H1 (cell line): Measurements from ENCODE around the gene PATL2. TPM values are rescaled to one million over a fixed set of nuclear protein-coding genes. Genes with fewer than 3 reads are reported as not detected.
A peak's percentile ranks its signal among the peaks of the same experiment; 100 is the strongest.

Experiments used
- CTCF ChIA-PET: fragments of 300-600 bp; sonication (Branson Sonifier 250); formaldehyde crosslinking; loops from one replicate; lab custom pipeline; 2021; ENCODE audit not compliant: partially characterized antibody; lab: Charles Lee
- POLR2A ChIA-PET: fragments of 300-600 bp; sonication (Branson Sonifier 250); formaldehyde crosslinking; loops from one replicate; lab custom pipeline; 2021; ENCODE audit warnings: inconsistent platforms; ENCODE audit not compliant: partially characterized antibody; lab: Charles Lee
- DNase-seq, 2 experiments: peaks; one replicate each; pipeline versions ENCODE4 v3.0.0 to v3.0.0-alpha.2; 2010 to 2022; ENCODE audit warnings: low spot score in 2 of 2, low read depth in 1 of 2, mixed read lengths in 1 of 2
- FAIRE-seq: peaks from 2 replicates; lab custom pipeline; 2011; peaks lifted over from hg19 to GRCh38; lab: Jason Lieb, UNC
- H2AFZ ChIP-seq: 2 replicates; pipeline ENCODE4 v1.8.1; 2012; ENCODE audit warnings: low read length, inconsistent platforms
- H2AK5ac ChIP-seq: 2 replicates; pipeline ENCODE4 v1.6.1; 2013; ENCODE audit warnings: low read depth, low read length
- H2BK120ac ChIP-seq: replicated peaks from 2 replicates; pipeline ENCODE3; 2013; ENCODE audit warnings: low read depth, low read length, inconsistent platforms
- H2BK12ac ChIP-seq: 2 replicates; pipeline ENCODE4 v1.6.1; 2013; ENCODE audit warnings: low read depth, low read length
- H2BK15ac ChIP-seq: 2 replicates; pipeline ENCODE4 v1.6.1; 2013; ENCODE audit warnings: low read length
- H2BK20ac ChIP-seq: 2 replicates; pipeline ENCODE4 v1.6.1; 2013; ENCODE audit warnings: low read length
- H2BK5ac ChIP-seq: 2 replicates; pipeline ENCODE4 v1.6.1; 2013; ENCODE audit warnings: low read depth, low read length
- H3K14ac ChIP-seq: 2 replicates; pipeline ENCODE4 v1.6.1; 2013; ENCODE audit warnings: inconsistent platforms; ENCODE audit not compliant: insufficient read length
- H3K18ac ChIP-seq: 2 replicates; pipeline ENCODE4 v1.6.1; 2013; ENCODE audit warnings: low read length; ENCODE audit errors: extremely low read depth
- H3K23ac ChIP-seq: 2 replicates; pipeline ENCODE4 v1.6.1; 2013; ENCODE audit warnings: inconsistent platforms; ENCODE audit not compliant: insufficient read length
- H3K23me2 ChIP-seq: 2 replicates; pipeline ENCODE4 v1.6.1; 2013; ENCODE audit warnings: low read depth, low read length
- H3K27ac ChIP-seq: 2 replicates; pipeline ENCODE4 v1.6.1; 2011; ENCODE audit warnings: low read depth, low read length, inconsistent platforms
- H3K27me3 ChIP-seq, 4 experiments: replicated peaks in 1 of 4; 1 replicate in 1 of 4; 2 replicates in 3 of 4; pipeline versions ENCODE4 v1.6.1 to v1.8.1; 2011 to 2013; ENCODE audit warnings: low read length in 3 of 4, mild to moderate bottlenecking in 3 of 4, inconsistent platforms in 2 of 4, mixed read lengths in 2 of 4, moderate library complexity in 1 of 4; ENCODE audit not compliant: control insufficient read depth in 3 of 4, insufficient read depth in 3 of 4; ENCODE audit errors: extremely low read depth in 1 of 4
- H3K36me3 ChIP-seq, 4 experiments: 2 replicates each; pipeline versions ENCODE4 v1.6.1 to v1.8.1; 2011 to 2013; ENCODE audit warnings: mild to moderate bottlenecking in 4 of 4, low read length in 3 of 4, moderate library complexity in 2 of 4, control low read depth in 1 of 4, inconsistent platforms in 1 of 4; ENCODE audit not compliant: insufficient read depth in 4 of 4, control insufficient read depth in 2 of 4
- H3K4ac ChIP-seq: replicated peaks from 2 replicates; pipeline ENCODE3; 2013; ENCODE audit warnings: low read length, low read depth, mixed read lengths, inconsistent platforms; ENCODE audit not compliant: insufficient read length
- H3K4me1 ChIP-seq, 4 experiments: replicated peaks in 1 of 4; 1 replicate in 1 of 4; 2 replicates in 3 of 4; pipeline versions ENCODE4 v1.6.1 to v1.8.1; 2011 to 2013; ENCODE audit warnings: low read length in 3 of 4, inconsistent platforms in 2 of 4, mixed read lengths in 1 of 4; ENCODE audit not compliant: insufficient read depth in 4 of 4, control insufficient read depth in 3 of 4
- H3K4me2 ChIP-seq, 2 experiments: 2 replicates each; pipeline versions ENCODE4 v1.6.1 to v1.8.1; 2011 to 2013; ENCODE audit warnings: low read depth in 2 of 2, low read length in 2 of 2, control low read depth in 1 of 2, inconsistent platforms in 1 of 2, mild to moderate bottlenecking in 1 of 2; ENCODE audit not compliant: insufficient read depth in 1 of 2
- H3K4me3 ChIP-seq, 4 experiments: fragments of 200-600, 300-600 bp in 1 of 4; sonication (generic), shearing (Covaris generic), sonication (Bioruptor Twin) in 1 of 4; 2 replicates each; pipeline versions ENCODE4 v1.5.1 to v1.8.1; 2011 to 2016; ENCODE audit warnings: low read length in 4 of 4, low read depth in 3 of 4, control low read depth in 2 of 4, inconsistent platforms in 2 of 4, mild to moderate bottlenecking in 2 of 4, mixed read lengths in 1 of 4, moderate library complexity in 1 of 4; ENCODE audit not compliant: insufficient read depth in 2 of 4; ENCODE audit errors: extremely low read depth in 1 of 4
- H3K56ac ChIP-seq: replicated peaks from 2 replicates; pipeline ENCODE3; 2013; ENCODE audit warnings: low read depth, mild to moderate bottlenecking, mixed read lengths, low read length, inconsistent platforms; ENCODE audit not compliant: insufficient read length
- H3K79me1 ChIP-seq: 2 replicates; pipeline ENCODE4 v1.6.1; 2013; ENCODE audit warnings: low read depth, low read length, control low read depth
- H3K79me2 ChIP-seq, 2 experiments: 2 replicates each; pipeline versions ENCODE4 v1.6.1 to v1.8.1; 2012 to 2013; ENCODE audit warnings: low read length in 2 of 2, mild to moderate bottlenecking in 2 of 2, inconsistent platforms in 1 of 2; ENCODE audit not compliant: insufficient read depth in 2 of 2, control insufficient read depth in 1 of 2
- H3K9ac ChIP-seq, 4 experiments: replicated peaks in 1 of 4; 1 replicate in 1 of 4; 2 replicates in 3 of 4; pipeline versions ENCODE4 v1.6.1 to v1.8.1; 2011 to 2013; ENCODE audit warnings: low read depth in 3 of 4, low read length in 3 of 4, control low read depth in 2 of 4, mild to moderate bottlenecking in 2 of 4, moderate library complexity in 2 of 4, inconsistent platforms in 1 of 4; ENCODE audit errors: extremely low read depth in 1 of 4
- H3K9me3 ChIP-seq, 2 experiments: 2 replicates each; pipeline versions ENCODE4 v1.6.1 to v1.8.1; 2012 to 2013; ENCODE audit warnings: mild to moderate bottlenecking in 2 of 2, moderate library complexity in 2 of 2, control low read depth in 1 of 2, inconsistent platforms in 1 of 2, low read depth in 1 of 2, low read length in 1 of 2, mixed read lengths in 1 of 2; ENCODE audit not compliant: insufficient read depth in 2 of 2
- H4K20me1 ChIP-seq, 2 experiments: replicated peaks in 1 of 2; 2 replicates each; pipeline versions ENCODE3 to v1.8.1; 2011 to 2013; ENCODE audit warnings: inconsistent platforms in 2 of 2, low read length in 2 of 2, mild to moderate bottlenecking in 1 of 2; ENCODE audit not compliant: insufficient read depth in 2 of 2, control insufficient read depth in 1 of 2
- H4K5ac ChIP-seq: 2 replicates; pipeline ENCODE4 v1.6.1; 2013; ENCODE audit warnings: low read length, low read depth, mixed read lengths, inconsistent platforms; ENCODE audit not compliant: insufficient read length
- H4K8ac ChIP-seq: 2 replicates; pipeline ENCODE4 v1.8.0; 2013; ENCODE audit warnings: mild to moderate bottlenecking, moderate library complexity, low read length, inconsistent platforms; ENCODE audit not compliant: insufficient read depth; ENCODE audit errors: extremely low read depth
- H4K91ac ChIP-seq: replicated peaks from 2 replicates; pipeline ENCODE3; 2013; ENCODE audit warnings: low read length, mixed read lengths, inconsistent platforms; ENCODE audit not compliant: insufficient read length
- ASH2L ChIP-seq: fragments of 200-600, 300-600 bp; sonication (generic); IDR thresholded peaks from one replicate; pipeline ENCODE4 v1.7.1; 2017; ENCODE audit warnings: low read length
- EZH2 ChIP-seq: fragments of 200-600 bp; sonication (generic); IDR thresholded peaks from 2 replicates; pipeline ENCODE4 v1.7.1; 2012; ENCODE audit warnings: low read depth, mild to moderate bottlenecking, moderate library complexity, low read length, inconsistent platforms; ENCODE audit not compliant: severe bottlenecking
- GABPA ChIP-seq: IDR thresholded peaks from 2 replicates; pipeline ENCODE4 v1.6.1; 2011; ENCODE audit warnings: mild to moderate bottlenecking, low read length, moderate library complexity, borderline replicate concordance; ENCODE audit not compliant: insufficient read depth
- KDM5A ChIP-seq: fragments of 200-600 bp; IDR thresholded peaks from 2 replicates; pipeline ENCODE4 v1.7.1; 2012; ENCODE audit warnings: mild to moderate bottlenecking, low read length, inconsistent platforms, mixed read lengths
- MAFK ChIP-seq: IDR thresholded peaks from 2 replicates; pipeline ENCODE4 v1.6.1; 2012; ENCODE audit warnings: low read depth, mild to moderate bottlenecking, improper control_type of control experiment, low read length
- RAD21 ChIP-seq, 2 experiments: IDR thresholded peaks in 1 of 2; conservative IDR thresholded peaks in 1 of 2; 2 replicates each; pipeline ENCODE4 v1.6.1; 2011; ENCODE audit warnings: low read depth in 2 of 2, low read length in 2 of 2, improper control_type of control experiment in 1 of 2, inconsistent platforms in 1 of 2, mild to moderate bottlenecking in 1 of 2, moderate library complexity in 1 of 2
- RXRA ChIP-seq: IDR thresholded peaks from 2 replicates; pipeline ENCODE4 v1.6.1; 2011; ENCODE audit warnings: low read depth, mild to moderate bottlenecking, low read length, moderate library complexity; ENCODE audit not compliant: insufficient read depth
- SP1 ChIP-seq: IDR thresholded peaks from 2 replicates; pipeline ENCODE4 v1.6.1; 2011; ENCODE audit warnings: low read depth, low read length
- SP2 ChIP-seq: IDR thresholded peaks from 2 replicates; pipeline ENCODE4 v1.6.1; 2012; ENCODE audit warnings: mild to moderate bottlenecking, low read length, inconsistent platforms
- SP4 ChIP-seq: IDR thresholded peaks from 2 replicates; pipeline ENCODE4 v1.6.1; 2012; ENCODE audit warnings: low read length, inconsistent platforms
- TCF12 ChIP-seq: IDR thresholded peaks from 2 replicates; pipeline ENCODE4 v1.6.1; 2011; ENCODE audit warnings: low read depth, mild to moderate bottlenecking, low read length
- YY1 ChIP-seq: IDR thresholded peaks from 2 replicates; pipeline ENCODE4 v1.6.1; 2011; ENCODE audit warnings: low read depth, mild to moderate bottlenecking, low read length
- WGBS, 2 experiments: shearing (Covaris generic) in 1 of 2; methylation state at CpG; one replicate each; pipeline versions ENCODE4 v1.1.6 to v1.1.7; 2013 to 2015; ENCODE audit warnings: low lambda C conversion rate in 2 of 2, mixed read lengths in 2 of 2, inconsistent platforms in 1 of 2, low coverage in 1 of 2, missing lambda C conversion rate in 1 of 2; ENCODE audit not compliant: insufficient replicate concordance in 2 of 2, insufficient coverage in 1 of 2, insufficient read length in 1 of 2; ENCODE audit errors: extremely low coverage in 1 of 2, missing lambda C conversion rate in 1 of 2; 5-methylcytosine and 5-hydroxymethylcytosine counted together
- polyA plus RNA-seq, 7 experiments: library from polyadenylated mRNA; depleted of rRNA in 3 of 7; stranded (reverse) in 5 of 7; unstranded in 2 of 7; fragments of >200 nt in 5 of 7; fragments of 200-250 nt in 2 of 7; gene quantifications; 1 replicate in 5 of 7; 2 replicates in 1 of 7; 4 replicates in 1 of 7; pipeline versions ENCODE4 v1.2.1 to v1.2.3, GENCODE V29; 2011 to 2013; ENCODE audit warnings: missing spikeins in 2 of 7, mixed read lengths in 2 of 7
- total RNA-seq: library from RNA; stranded (reverse); fragmentation: NEBNext Ultra II Directional; extraction: Animal tissue kit (Norgen Biotek cat#: 25700); gene quantifications from 2 replicates; pipeline ENCODE4 v1.2.1, GENCODE V29; 2021
- TF ChIP-seq, protein P1 (sequence below): IDR thresholded peaks from 2 replicates; pipeline ENCODE4 v1.6.1; 2012; ENCODE audit warnings: low read length, inconsistent platforms

PATL2 gene
- total and polyA plus RNA-seq, 2 of the 8 experiments (the other 6 are each of a cell fraction or from before 2014, with no cell fraction given): 0.65 to 1.3 TPM

DNA sequence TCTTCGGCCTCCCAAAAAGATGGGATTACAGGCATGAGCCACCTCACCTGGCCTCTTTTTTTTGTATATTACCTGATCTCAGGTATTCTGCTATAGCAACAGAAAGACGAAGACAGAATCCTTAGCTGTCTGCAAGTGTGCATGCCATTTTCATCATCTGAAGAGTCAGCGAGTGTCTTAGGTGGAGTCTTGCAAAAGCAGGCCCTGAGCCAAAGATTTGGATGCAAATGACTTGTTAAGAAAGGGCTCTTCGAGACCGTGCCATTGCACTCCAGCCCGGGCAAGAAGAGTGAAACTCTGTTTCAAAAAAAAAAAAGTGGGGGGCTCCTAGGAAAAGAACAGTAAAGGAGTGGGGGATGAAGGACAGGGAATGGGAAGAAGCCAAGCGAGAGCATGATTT lies 15.0 kb upstream of the PATL2 start:
- Histone ChIP-seq H3K27ac (no peak overlapping the region), H4K8ac (no peak overlapping the region), H3K23me2 (peaks cover 7% of the 10 kb centered on the region), H4K91ac (no peak overlapping the region), H3K56ac (no peak overlapping the region), H4K20me1 (no peaks in the 10 kb centered on the region), H2BK5ac (no peak overlapping the region; the same call in 1 of the 2 replicates), H3K36me3 (no peaks in the 10 kb centered on the region), H2AFZ (peak overlapping the region; percentile 87), H3K79me1 (no peaks in the 10 kb centered on the region), H2BK120ac (no peak overlapping the region), H3K9ac (no peak overlapping the region), H3K79me2 (no peaks in the 10 kb centered on the region), H3K4me2 (peak overlapping the region; percentile 0 to 41; a peak in 1 of 4 replicates), H3K9me3 (no peaks in the 10 kb centered on the region), H4K5ac (peak overlapping the region; percentile 4), H3K4me1 (peaks cover 0 to 7% (median 4%) of the 10 kb centered on the region in 4 experiments; a peak in 4 of 7 replicates), H2BK20ac (no peak overlapping the region), H3K4me3 (no peak overlapping the region), H2BK15ac (no peak overlapping the region), H3K27me3 (no peaks in the 10 kb centered on the region), H2AK5ac (no peak overlapping the region), H3K14ac (no peak overlapping the region), H3K4ac (no peak overlapping the region), H3K18ac (no peak overlapping the region), H2BK12ac (no peak overlapping the region), H3K23ac (no peak overlapping the region)
- POLR2A ChIA-PET: interaction anchor here (0.7 to 6.3 kb wide), 5 partner anchors 10 to 63 kb away, joined by 3 to 64 read pairs (median 4); partner anchors contain the start of genes B2M, PATL2, SPG11 and TRIM69
- DNase-seq (no peak), FAIRE-seq (no peak)
- CTCF ChIA-PET: interaction anchor here (0.6 to 4.9 kb wide), 5 partner anchors 10 to 191 kb away, joined by 3 to 31 read pairs (median 8); partner anchors contain the start of genes SPG11 and TRIM69
- 83% methylated on average over 7 of the region's 7 CpGs; no CpG with 5 or more reads in 1 of the 2 experiments for WGBS, 2 experiments
- no peak for TF ChIP-seq EZH2
- TF ChIP-seq YY1: no peak
- TF ChIP-seq SP1: no peak
- no peak for TF ChIP-seq RAD21 (IDR thresholded peaks at IDR 0.05 in 1 of 2, conservative IDR thresholded peaks at IDR 0.05 in 1 of 2; ENCODE audit: low read depth in 2 of 2, low read length in 2 of 2)
- TF ChIP-seq, protein P1, sequence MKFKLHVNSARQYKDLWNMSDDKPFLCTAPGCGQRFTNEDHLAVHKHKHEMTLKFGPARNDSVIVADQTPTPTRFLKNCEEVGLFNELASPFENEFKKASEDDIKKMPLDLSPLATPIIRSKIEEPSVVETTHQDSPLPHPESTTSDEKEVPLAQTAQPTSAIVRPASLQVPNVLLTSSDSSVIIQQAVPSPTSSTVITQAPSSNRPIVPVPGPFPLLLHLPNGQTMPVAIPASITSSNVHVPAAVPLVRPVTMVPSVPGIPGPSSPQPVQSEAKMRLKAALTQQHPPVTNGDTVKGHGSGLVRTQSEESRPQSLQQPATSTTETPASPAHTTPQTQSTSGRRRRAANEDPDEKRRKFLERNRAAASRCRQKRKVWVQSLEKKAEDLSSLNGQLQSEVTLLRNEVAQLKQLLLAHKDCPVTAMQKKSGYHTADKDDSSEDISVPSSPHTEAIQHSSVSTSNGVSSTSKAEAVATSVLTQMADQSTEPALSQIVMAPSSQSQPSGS: no peak
- TF ChIP-seq KDM5A: no peak
- no peak for TF ChIP-seq RXRA
- no peak for TF ChIP-seq SP4
- no peak for TF ChIP-seq TCF12
- no peak for TF ChIP-seq MAFK
- TF ChIP-seq SP2: no peak
- no peak for TF ChIP-seq ASH2L
- TF ChIP-seq GABPA: no peak
